H1 (cell line): ENCODE measurements around the gene TP53TG3B. TPM values are rescaled to one million over a fixed set of nuclear protein-coding genes. Genes with fewer than 3 reads are reported as not detected.
"Not testable (repeated sequence)": the region's sequence is repeated elsewhere in the genome, so short reads cannot be mapped to it uniquely, and the experiment has no call there.

Experiments
- CTCF ChIA-PET: fragments of 300-600 bp; sonication (Branson Sonifier 250); formaldehyde crosslinking; loops from one replicate; lab custom pipeline; 2021; ENCODE audit not compliant: partially characterized antibody; lab: Charles Lee
- POLR2A ChIA-PET: fragments of 300-600 bp; sonication (Branson Sonifier 250); formaldehyde crosslinking; loops from one replicate; lab custom pipeline; 2021; ENCODE audit warnings: inconsistent platforms; ENCODE audit not compliant: partially characterized antibody; lab: Charles Lee
- DNase-seq, 2 experiments: peaks; one replicate each; pipeline versions ENCODE4 v3.0.0 to v3.0.0-alpha.2; 2010 to 2022; ENCODE audit warnings: low spot score in 2 of 2, low read depth in 1 of 2, mixed read lengths in 1 of 2
- FAIRE-seq: peaks from 2 replicates; lab custom pipeline; 2011; peaks lifted over from hg19 to GRCh38; lab: Jason Lieb, UNC
- H2AFZ ChIP-seq: 2 replicates; pipeline ENCODE4 v1.8.1; 2012; ENCODE audit warnings: low read length, inconsistent platforms
- H2AK5ac ChIP-seq: 2 replicates; pipeline ENCODE4 v1.6.1; 2013; ENCODE audit warnings: low read depth, low read length
- H2BK120ac ChIP-seq: replicated peaks from 2 replicates; pipeline ENCODE3; 2013; ENCODE audit warnings: low read depth, low read length, inconsistent platforms
- H2BK12ac ChIP-seq: 2 replicates; pipeline ENCODE4 v1.6.1; 2013; ENCODE audit warnings: low read depth, low read length
- H2BK15ac ChIP-seq: 2 replicates; pipeline ENCODE4 v1.6.1; 2013; ENCODE audit warnings: low read length
- H2BK20ac ChIP-seq: 2 replicates; pipeline ENCODE4 v1.6.1; 2013; ENCODE audit warnings: low read length
- H2BK5ac ChIP-seq: 2 replicates; pipeline ENCODE4 v1.6.1; 2013; ENCODE audit warnings: low read depth, low read length
- H3K14ac ChIP-seq: 2 replicates; pipeline ENCODE4 v1.6.1; 2013; ENCODE audit warnings: inconsistent platforms; ENCODE audit not compliant: insufficient read length
- H3K18ac ChIP-seq: 2 replicates; pipeline ENCODE4 v1.6.1; 2013; ENCODE audit warnings: low read length; ENCODE audit errors: extremely low read depth
- H3K23ac ChIP-seq: 2 replicates; pipeline ENCODE4 v1.6.1; 2013; ENCODE audit warnings: inconsistent platforms; ENCODE audit not compliant: insufficient read length
- H3K23me2 ChIP-seq: 2 replicates; pipeline ENCODE4 v1.6.1; 2013; ENCODE audit warnings: low read depth, low read length
- H3K27ac ChIP-seq: 2 replicates; pipeline ENCODE4 v1.6.1; 2011; ENCODE audit warnings: low read depth, low read length, inconsistent platforms
- H3K27me3 ChIP-seq, 4 experiments: replicated peaks in 1 of 4; 1 replicate in 1 of 4; 2 replicates in 3 of 4; pipeline versions ENCODE4 v1.6.1 to v1.8.1; 2011 to 2013; ENCODE audit warnings: low read length in 3 of 4, mild to moderate bottlenecking in 3 of 4, inconsistent platforms in 2 of 4, mixed read lengths in 2 of 4, moderate library complexity in 1 of 4; ENCODE audit not compliant: control insufficient read depth in 3 of 4, insufficient read depth in 3 of 4; ENCODE audit errors: extremely low read depth in 1 of 4
- H3K36me3 ChIP-seq, 4 experiments: 2 replicates each; pipeline versions ENCODE4 v1.6.1 to v1.8.1; 2011 to 2013; ENCODE audit warnings: mild to moderate bottlenecking in 4 of 4, low read length in 3 of 4, moderate library complexity in 2 of 4, control low read depth in 1 of 4, inconsistent platforms in 1 of 4; ENCODE audit not compliant: insufficient read depth in 4 of 4, control insufficient read depth in 2 of 4
- H3K4ac ChIP-seq: replicated peaks from 2 replicates; pipeline ENCODE3; 2013; ENCODE audit warnings: low read length, low read depth, mixed read lengths, inconsistent platforms; ENCODE audit not compliant: insufficient read length
- H3K4me1 ChIP-seq, 4 experiments: replicated peaks in 1 of 4; 1 replicate in 1 of 4; 2 replicates in 3 of 4; pipeline versions ENCODE4 v1.6.1 to v1.8.1; 2011 to 2013; ENCODE audit warnings: low read length in 3 of 4, inconsistent platforms in 2 of 4, mixed read lengths in 1 of 4; ENCODE audit not compliant: insufficient read depth in 4 of 4, control insufficient read depth in 3 of 4
- H3K4me2 ChIP-seq, 2 experiments: 2 replicates each; pipeline versions ENCODE4 v1.6.1 to v1.8.1; 2011 to 2013; ENCODE audit warnings: low read depth in 2 of 2, low read length in 2 of 2, control low read depth in 1 of 2, inconsistent platforms in 1 of 2, mild to moderate bottlenecking in 1 of 2; ENCODE audit not compliant: insufficient read depth in 1 of 2
- H3K4me3 ChIP-seq, 4 experiments: fragments of 200-600, 300-600 bp in 1 of 4; sonication (generic), shearing (Covaris generic), sonication (Bioruptor Twin) in 1 of 4; 2 replicates each; pipeline versions ENCODE4 v1.5.1 to v1.8.1; 2011 to 2016; ENCODE audit warnings: low read length in 4 of 4, low read depth in 3 of 4, control low read depth in 2 of 4, inconsistent platforms in 2 of 4, mild to moderate bottlenecking in 2 of 4, mixed read lengths in 1 of 4, moderate library complexity in 1 of 4; ENCODE audit not compliant: insufficient read depth in 2 of 4; ENCODE audit errors: extremely low read depth in 1 of 4
- H3K56ac ChIP-seq: replicated peaks from 2 replicates; pipeline ENCODE3; 2013; ENCODE audit warnings: low read depth, mild to moderate bottlenecking, mixed read lengths, low read length, inconsistent platforms; ENCODE audit not compliant: insufficient read length
- H3K79me1 ChIP-seq: 2 replicates; pipeline ENCODE4 v1.6.1; 2013; ENCODE audit warnings: low read depth, low read length, control low read depth
- H3K79me2 ChIP-seq, 2 experiments: 2 replicates each; pipeline versions ENCODE4 v1.6.1 to v1.8.1; 2012 to 2013; ENCODE audit warnings: low read length in 2 of 2, mild to moderate bottlenecking in 2 of 2, inconsistent platforms in 1 of 2; ENCODE audit not compliant: insufficient read depth in 2 of 2, control insufficient read depth in 1 of 2
- H3K9ac ChIP-seq, 4 experiments: replicated peaks in 1 of 4; 1 replicate in 1 of 4; 2 replicates in 3 of 4; pipeline versions ENCODE4 v1.6.1 to v1.8.1; 2011 to 2013; ENCODE audit warnings: low read depth in 3 of 4, low read length in 3 of 4, control low read depth in 2 of 4, mild to moderate bottlenecking in 2 of 4, moderate library complexity in 2 of 4, inconsistent platforms in 1 of 4; ENCODE audit errors: extremely low read depth in 1 of 4
- H3K9me3 ChIP-seq, 2 experiments: 2 replicates each; pipeline versions ENCODE4 v1.6.1 to v1.8.1; 2012 to 2013; ENCODE audit warnings: mild to moderate bottlenecking in 2 of 2, moderate library complexity in 2 of 2, control low read depth in 1 of 2, inconsistent platforms in 1 of 2, low read depth in 1 of 2, low read length in 1 of 2, mixed read lengths in 1 of 2; ENCODE audit not compliant: insufficient read depth in 2 of 2
- H4K20me1 ChIP-seq, 2 experiments: replicated peaks in 1 of 2; 2 replicates each; pipeline versions ENCODE3 to v1.8.1; 2011 to 2013; ENCODE audit warnings: inconsistent platforms in 2 of 2, low read length in 2 of 2, mild to moderate bottlenecking in 1 of 2; ENCODE audit not compliant: insufficient read depth in 2 of 2, control insufficient read depth in 1 of 2
- H4K5ac ChIP-seq: 2 replicates; pipeline ENCODE4 v1.6.1; 2013; ENCODE audit warnings: low read length, low read depth, mixed read lengths, inconsistent platforms; ENCODE audit not compliant: insufficient read length
- H4K8ac ChIP-seq: 2 replicates; pipeline ENCODE4 v1.8.0; 2013; ENCODE audit warnings: mild to moderate bottlenecking, moderate library complexity, low read length, inconsistent platforms; ENCODE audit not compliant: insufficient read depth; ENCODE audit errors: extremely low read depth
- H4K91ac ChIP-seq: replicated peaks from 2 replicates; pipeline ENCODE3; 2013; ENCODE audit warnings: low read length, mixed read lengths, inconsistent platforms; ENCODE audit not compliant: insufficient read length
- WGBS, 2 experiments: shearing (Covaris generic) in 1 of 2; methylation state at CpG; one replicate each; pipeline versions ENCODE4 v1.1.6 to v1.1.7; 2013 to 2015; ENCODE audit warnings: low lambda C conversion rate in 2 of 2, mixed read lengths in 2 of 2, inconsistent platforms in 1 of 2, low coverage in 1 of 2, missing lambda C conversion rate in 1 of 2; ENCODE audit not compliant: insufficient replicate concordance in 2 of 2, insufficient coverage in 1 of 2, insufficient read length in 1 of 2; ENCODE audit errors: extremely low coverage in 1 of 2, missing lambda C conversion rate in 1 of 2; 5-methylcytosine and 5-hydroxymethylcytosine counted together
- polyA plus RNA-seq, 7 experiments: library from polyadenylated mRNA; depleted of rRNA in 3 of 7; stranded (reverse) in 5 of 7; unstranded in 2 of 7; fragments of >200 nt in 5 of 7; fragments of 200-250 nt in 2 of 7; gene quantifications; 1 replicate in 5 of 7; 2 replicates in 1 of 7; 4 replicates in 1 of 7; pipeline versions ENCODE4 v1.2.1 to v1.2.3, GENCODE V29; 2011 to 2013; ENCODE audit warnings: missing spikeins in 2 of 7, mixed read lengths in 2 of 7
- total RNA-seq: library from RNA; stranded (reverse); fragmentation: NEBNext Ultra II Directional; extraction: Animal tissue kit (Norgen Biotek cat#: 25700); gene quantifications from 2 replicates; pipeline ENCODE4 v1.2.1, GENCODE V29; 2021

TP53TG3B gene
- total and polyA plus RNA-seq, 2 of the 8 experiments (the other 6 are each of a cell fraction or from before 2014, with no cell fraction given): not detected

- CTCF ChIA-PET, H4K20me1 ChIP-seq, H2AFZ ChIP-seq, H3K23ac ChIP-seq, H4K91ac ChIP-seq, H2BK20ac ChIP-seq, H2BK12ac ChIP-seq, H3K9ac ChIP-seq, H3K4ac ChIP-seq, FAIRE-seq, H3K18ac ChIP-seq, H3K4me1 ChIP-seq, H3K23me2 ChIP-seq, H2BK120ac ChIP-seq, H3K27me3 ChIP-seq, H2BK15ac ChIP-seq, H3K4me2 ChIP-seq, POLR2A ChIA-PET, H4K5ac ChIP-seq, H4K8ac ChIP-seq, H3K56ac ChIP-seq, H2BK5ac ChIP-seq, H2AK5ac ChIP-seq, H3K27ac ChIP-seq, H3K36me3 ChIP-seq, H3K4me3 ChIP-seq, H3K14ac ChIP-seq, H3K79me1 ChIP-seq, H3K79me2 ChIP-seq: not testable (repeated sequence)
- WGBS, 2 experiments: 67% methylated on average over 4 of the region's 4 CpGs; no CpG with 5 or more reads in 1 of the 2 experiments
- H3K9me3 ChIP-seq: peaks cover 0 to 32% of the 10 kb centered on the region in 2 experiments; a peak in 3 of 4 replicates
- peak in 1 of 2 experiments; percentile 46 for DNase-seq
Measured at GRCh38 chr16:33336226-33337012, 24.2 kb upstream of the TP53TG3B start.
